Body of pancreas (tissue), 4 donors: ENCODE measurements around the gene ATXN7L1.

Experiments
- CTCF ChIP-seq, 7 experiments: fragments of 450-650 bp in 4 of 7; fragments of 200-600 bp in 3 of 7; sonication (generic) in 3 of 7; IDR thresholded peaks; one replicate each; pipeline ENCODE4 v1.5.1; 2016 to 2019; ENCODE audit warnings: antibody characterized with exemption in 7 of 7
- POLR2A ChIP-seq, 3 donors: fragments of 450-650 bp; IDR thresholded peaks; one replicate each; pipeline ENCODE4 v1.6.1; 2016; ENCODE audit warnings: antibody characterized with exemption in 3 of 3, mild to moderate bottlenecking in 2 of 3

- no peak for TF ChIP-seq POLR2A (IDR thresholded peaks at IDR 0.05)
- no peak for TF ChIP-seq CTCF (IDR thresholded peaks at IDR 0.05)
Measured at GRCh38 chr7:105644937-105645336, 231.5 kb downstream of the ATXN7L1 start.
